HG03025 (cell line): Measurements from ENCODE around the gene PARD3.
"Not testable (repeated sequence)": the region's sequence is repeated elsewhere in the genome, so short reads cannot be mapped to it uniquely, and the experiment has no call there.

Experiments used
- ATAC-seq: cut with Tn5 transposase; IDR thresholded peaks from one replicate; pipeline ENCODE4 v1.9.1; 2021; ENCODE audit warnings: mild to moderate bottlenecking, moderate library complexity; ENCODE audit not compliant: unreplicated experiment, low FRiP score

PARD3 gene

DNA sequence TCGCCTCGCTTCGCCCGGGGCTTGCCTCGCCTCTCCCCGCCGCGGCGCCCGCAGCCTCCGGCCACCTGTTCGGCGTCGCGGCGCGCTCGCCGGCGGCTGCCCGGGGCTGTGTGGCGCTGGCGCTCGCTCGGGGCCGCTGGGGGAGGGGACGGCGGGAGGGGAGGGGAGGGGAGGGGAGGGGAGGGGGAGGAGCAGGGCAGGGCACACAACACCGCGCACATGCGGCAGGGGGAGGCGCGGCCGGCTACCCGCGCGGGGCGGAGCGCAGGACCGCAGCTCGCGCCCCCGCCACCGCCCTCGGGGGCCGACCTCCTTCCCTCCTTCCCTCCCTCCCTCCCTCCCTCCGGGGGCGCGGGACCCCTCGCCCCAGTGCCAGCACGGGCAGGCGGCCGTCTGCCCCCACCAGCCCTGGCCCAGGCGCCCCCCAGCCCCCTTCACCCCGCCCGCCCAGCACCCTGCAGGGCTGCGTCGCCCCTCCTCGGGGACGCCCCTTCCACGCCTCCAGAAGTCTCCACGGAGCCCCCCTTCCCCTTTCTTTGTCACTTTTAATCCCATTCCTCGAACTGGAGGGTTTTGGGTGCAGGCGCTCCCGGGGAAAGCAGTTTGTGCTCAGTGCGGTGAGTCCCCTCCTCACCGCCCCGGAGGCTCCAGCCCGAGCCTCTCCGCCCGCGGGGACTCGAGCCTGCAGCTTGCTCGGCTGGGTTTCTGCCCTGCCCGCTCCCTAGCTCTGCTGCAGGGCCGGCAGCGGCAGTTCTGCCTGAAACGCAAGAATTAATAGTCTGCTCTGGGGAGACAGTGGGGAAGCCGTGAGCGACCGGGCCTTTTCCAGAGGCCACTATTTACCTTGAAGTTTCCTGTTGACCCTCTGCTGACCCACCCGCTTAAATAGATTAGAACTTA is at the start of gene PARD3:
PARD3 (minus strand) TSS at position 112 of the 900 bp plus-strand sequence. CDS start 301 bp downstream, outside the sequence.
- ATAC-seq: no peak

DNA sequence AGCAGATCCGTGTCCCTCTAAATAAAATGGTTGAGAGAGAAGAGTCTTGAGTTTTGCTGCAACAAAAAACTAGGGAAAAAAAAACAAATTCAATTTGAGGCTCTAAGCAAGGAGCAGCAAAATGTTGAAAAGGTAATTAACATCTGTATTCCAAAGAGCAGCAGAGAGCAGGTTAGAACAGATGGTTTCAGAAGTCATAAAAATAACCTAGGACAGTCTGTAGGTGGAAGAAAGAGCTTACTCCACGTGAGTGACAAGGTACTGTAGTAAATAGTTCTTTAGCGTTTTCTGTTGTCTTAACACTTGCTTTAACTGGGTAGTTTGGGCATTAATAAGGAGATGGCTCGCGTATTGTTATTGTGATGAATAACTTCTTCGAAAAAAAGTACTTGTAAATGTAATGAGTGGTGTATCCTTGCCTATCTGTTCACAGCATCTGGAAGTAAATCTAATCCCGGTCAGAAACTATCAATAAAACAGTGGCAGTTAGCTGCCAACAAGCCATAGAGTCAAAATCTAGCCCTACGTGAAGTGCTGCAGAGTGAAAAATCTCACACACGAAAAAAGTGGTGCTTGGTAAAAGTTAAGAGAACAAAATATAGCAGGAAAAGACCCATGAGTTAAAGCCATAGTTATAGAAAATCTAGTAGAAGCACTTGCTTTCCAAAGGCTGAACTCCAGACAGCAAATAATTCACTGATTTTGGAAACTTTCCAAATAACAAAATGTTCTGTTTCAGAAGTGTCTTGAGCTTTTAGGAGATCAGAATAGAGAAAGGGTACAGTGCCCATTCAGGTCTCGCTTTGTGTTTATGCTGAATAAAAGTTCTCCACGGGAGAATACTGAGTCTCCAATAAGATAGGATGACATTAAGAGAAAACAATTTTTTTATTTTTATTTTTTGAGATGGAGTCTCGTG is 49.3 kb upstream of the PARD3 start:
- ATAC-seq: no peak

DNA sequence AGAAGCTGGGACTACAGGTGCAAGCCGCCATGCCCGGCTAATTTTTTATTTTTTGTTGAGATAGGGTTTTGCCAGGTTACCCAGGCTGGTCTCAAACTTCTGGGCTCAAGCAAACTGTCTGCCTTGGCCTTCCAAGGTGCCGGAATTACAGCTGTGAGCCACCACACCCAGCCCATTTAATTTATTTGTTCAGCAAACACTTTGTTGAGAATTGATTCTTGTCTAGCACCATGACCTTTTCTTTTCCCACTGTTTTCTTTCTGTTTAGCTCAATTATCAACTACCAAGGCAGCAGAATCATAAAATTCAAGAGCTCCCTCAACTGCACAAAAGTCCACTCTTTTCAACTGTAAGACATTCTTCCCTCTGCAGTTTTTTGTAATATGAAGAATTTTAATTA is 47.8 kb upstream of the PARD3 start:
- no peak for ATAC-seq

DNA sequence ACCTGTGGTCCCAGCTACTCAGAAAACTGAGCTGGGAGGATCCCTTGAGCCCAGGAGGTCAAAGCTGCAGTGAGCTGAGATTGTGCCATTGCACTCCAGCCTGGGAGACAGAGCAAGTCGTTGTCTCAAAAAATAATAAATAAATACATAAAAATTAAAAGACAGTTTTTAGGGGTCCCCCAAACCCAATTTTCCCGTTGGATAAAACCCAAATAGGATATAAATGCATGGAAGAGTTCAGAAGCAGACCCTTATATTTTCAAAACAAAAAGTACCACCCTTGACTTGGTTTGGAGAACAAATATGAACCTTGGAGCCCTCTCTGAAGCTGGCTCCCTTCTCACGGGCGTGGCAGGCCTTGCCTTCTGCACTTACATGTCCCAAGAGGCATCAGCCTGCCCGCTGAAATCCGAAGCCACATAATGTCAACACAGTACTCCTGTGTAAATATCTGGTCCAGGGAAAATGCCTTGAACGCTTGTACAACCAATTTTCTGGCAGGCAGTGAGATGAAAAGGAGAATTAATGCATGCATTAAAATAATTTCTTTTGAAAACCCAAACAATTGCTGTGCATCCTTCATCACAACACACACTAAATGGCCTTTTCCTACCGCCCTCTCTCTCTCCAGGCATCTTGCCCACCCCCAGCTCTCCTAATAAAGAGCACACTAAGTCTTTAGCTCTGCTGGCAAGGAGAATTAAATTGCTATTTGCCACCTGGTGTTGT is 46.4 kb upstream of the PARD3 start:
- ATAC-seq: no peak

DNA sequence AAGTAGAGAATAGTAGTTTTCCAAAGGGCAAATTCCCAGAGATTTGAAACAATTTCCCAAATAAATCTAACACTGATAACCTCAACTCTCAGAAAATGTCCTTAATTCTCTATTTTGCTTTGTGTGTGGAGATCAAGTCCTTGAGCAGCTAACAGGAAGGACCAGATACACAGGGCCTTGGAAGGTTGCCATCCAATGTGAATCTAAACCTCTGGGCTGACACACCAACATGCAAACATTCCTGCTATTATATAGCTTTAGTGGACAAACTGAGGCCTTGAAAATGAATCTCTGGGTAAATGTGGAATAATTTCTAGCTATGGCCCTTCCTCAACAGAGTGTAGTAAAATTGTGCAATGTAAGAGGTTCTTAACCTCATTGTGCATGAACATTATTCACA is 44.1 kb upstream of the PARD3 start:
- no peak for ATAC-seq

DNA sequence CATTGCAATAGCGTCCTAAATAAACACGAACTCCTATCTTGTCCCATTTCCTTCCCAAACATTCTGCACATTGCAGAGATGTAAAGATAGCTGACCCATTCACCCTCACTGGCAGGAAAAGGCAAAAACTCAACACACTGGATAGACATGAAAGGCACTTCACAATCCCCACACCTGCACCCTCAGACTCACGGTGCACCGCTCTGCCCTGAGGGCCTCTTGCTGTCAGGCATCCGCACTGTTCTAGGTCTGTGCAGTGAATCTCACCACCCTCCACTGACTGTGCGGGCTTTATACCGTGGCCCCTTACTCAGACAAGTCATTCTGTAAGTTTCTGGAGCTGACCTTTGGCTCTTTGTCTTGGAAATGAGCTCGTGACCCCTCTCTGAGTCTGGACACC is 42.9 kb upstream of the PARD3 start:
- ATAC-seq: no peak

DNA sequence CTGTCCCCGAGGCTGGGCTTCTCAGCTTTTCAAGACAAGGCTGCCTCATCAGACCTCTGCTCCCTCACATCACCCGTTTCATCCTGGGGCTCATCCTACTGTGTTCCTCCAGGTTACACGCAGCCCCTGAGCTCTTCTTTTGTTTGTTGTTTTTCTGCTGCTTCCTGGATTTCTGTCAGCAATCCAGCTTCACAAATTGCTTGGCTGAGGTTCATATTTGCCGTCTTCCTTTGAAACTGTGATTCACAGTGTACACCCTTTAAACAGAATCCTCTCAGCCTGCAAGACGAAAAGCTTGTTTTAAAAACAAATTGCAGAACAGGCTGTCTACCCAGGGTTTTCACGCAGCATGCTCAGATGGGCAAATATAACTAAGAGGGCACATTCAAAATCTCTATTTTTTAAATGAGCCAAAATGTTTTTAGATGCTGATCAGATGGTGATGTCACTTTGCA is 39.1 kb upstream of the PARD3 start:
- no peak for ATAC-seq

DNA sequence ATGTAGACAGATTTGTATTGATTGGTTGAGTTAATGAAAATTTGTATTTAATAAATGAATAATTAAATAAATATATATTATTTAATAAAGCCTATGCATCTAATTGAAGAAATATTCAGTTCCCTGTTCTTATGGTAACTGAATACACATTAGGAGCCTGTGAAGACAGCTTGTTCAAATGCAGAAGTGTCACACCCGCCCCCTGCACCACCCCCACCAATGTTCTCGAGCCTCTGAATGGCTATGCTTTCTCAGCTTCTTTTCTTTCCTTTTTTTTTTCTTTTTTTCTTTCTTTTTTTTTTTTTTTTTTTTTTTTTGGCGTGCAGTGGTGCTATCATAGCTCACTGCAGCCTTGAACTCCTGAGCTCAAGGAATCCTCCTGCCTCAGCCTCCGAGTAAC is 38.3 kb upstream of the PARD3 start:
- ATAC-seq: no peak

DNA sequence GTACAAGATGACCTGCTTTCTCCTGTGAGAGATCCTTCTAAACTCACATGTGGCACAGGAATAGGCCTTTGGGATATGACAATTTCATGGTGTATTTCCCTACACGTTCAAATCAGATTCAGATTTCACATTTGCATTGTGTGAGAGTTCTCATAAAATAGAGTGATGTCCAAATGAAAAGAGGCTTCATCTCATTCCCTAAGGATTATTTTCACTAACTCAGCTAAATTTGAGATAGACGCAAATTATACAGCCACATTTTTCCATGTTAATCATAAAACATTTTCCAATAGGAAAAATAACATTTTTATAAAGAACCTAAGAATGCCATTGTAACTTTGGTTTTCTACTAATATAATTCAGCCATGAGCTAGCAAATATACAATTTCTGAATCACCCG is 35.5 kb upstream of the PARD3 start:
- no peak for ATAC-seq

DNA sequence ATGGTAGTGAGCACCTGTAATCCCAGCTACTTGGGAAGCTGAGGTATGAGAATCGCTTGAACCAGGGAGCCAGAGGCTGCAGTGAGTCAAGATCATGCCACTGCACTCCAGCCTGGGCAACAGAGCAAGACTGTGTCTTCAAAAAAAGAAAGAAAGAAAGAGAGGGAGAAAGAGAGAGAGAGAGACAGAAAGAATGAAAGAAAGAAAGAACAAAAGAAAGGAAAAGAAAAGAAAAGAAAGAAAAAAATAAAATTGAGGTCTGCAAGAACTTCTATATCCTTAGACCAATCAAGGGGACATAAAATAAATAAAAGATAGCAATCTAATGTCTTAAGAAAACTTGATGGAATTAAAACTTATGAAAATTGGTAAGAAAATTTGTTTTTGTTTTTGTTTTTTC is 34.9 kb upstream of the PARD3 start:
- no peak for ATAC-seq

DNA sequence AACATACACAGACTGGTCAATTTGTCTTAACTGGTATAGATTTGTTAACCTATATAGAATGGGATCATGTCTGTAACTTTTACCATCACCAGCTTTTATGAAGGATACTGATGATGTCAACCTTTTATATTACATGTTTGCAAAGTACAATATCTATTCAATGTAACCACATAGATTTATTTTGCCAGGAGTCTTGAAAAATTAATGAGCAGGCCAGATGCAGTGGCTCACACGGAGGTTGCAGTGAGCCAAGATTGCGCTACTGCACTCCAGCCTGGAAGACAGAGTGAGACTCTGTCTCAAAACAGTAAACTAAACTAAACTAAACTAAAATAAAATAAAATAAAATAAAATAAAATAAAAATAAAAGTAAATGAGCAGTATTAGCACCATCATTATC is 30.0 kb upstream of the PARD3 start:
- no peak for ATAC-seq

DNA sequence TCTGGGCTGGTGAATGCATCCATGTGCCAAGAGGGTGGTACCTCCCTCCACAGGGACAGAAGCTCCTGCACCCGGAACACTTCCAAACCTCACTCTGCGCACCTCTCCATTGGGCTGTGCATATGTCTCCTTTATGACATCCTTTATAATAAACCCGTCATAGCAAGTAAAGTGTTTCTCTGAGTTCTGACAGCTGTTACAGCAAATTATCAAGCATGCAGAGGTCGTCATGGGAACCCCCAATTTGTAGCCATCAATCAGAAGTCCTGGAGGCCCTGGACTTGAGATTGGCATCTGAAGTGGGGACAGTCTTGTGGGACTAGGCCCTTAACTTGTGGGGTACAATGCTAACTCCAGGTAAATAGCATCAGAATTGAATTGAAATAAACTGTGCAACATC is 29.4 kb upstream of the PARD3 start:
- ATAC-seq: no peak

DNA sequence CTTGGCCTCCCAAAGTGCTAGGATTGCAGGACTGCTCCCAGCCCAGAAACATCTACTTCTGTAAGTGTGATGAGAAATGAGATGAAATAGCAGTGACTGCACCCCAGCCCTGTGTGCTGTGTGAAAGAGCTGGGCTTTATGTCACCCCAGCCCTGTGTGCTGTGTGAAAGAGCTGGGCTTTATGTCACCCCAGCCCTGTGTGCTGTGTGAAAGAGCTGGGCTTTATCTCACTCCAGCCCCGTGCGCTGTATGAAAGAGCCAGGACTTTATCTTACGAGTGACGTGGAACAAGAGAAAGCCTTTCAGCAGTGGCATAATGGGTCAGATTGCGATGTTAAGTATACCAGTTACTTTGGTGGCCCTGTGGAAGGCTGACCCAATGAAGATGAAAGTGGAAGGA is 28.4 kb upstream of the PARD3 start:
- ATAC-seq: not testable (repeated sequence)

DNA sequence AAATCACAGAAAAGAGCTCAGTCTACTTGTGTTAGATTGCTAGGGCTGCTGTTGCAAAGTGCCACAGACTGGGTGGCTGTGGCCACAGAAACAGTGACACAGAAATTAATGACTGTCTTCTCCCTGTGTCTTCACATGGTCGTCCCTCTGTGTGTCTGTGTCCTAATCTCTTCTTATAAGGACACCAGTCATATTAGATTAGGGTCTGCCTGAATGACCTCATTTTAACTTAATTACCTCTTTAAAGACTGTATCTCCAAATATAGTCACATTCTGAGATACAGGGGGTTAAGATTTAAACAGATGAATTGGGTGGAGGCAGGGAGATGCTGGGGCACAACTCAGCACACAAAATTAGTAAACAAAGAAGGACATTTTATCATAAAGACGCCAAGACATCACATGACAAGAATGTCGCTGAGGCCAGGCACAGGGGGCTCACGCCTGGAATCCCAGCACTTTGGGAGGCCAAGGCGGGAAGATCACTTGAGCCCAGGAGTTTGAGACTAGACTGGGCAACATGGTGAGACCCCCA is 23.3 kb upstream of the PARD3 start:
- ATAC-seq: no peak

DNA sequence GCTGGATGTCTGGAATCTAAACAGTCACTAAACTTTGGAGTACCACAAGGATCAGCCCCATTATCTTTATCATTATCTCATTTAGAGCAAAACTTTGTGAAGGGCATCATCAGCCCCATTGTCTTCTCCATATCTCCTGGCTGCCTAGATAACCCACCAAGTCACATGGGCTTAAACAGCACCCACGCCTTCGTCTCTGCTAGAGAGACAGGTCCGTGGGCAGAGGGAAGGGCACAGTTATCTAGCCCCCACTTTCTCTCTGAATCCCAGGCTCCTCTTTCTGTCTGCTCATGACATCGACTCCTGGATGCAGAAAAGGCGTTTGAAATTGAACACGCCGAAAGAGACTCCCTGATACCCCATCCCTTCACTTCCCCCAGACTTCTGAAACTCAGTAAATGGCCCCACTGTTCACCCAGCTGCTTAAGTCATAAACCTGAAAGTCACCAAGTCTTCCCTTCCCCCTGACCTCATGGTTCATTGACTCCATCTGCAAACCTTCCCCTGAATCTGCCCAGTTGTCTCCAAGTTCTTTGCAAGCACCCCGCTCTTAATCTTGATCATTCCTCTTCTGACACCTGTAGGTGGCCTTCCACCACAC is 20.9 kb upstream of the PARD3 start:
- ATAC-seq: no peak

DNA sequence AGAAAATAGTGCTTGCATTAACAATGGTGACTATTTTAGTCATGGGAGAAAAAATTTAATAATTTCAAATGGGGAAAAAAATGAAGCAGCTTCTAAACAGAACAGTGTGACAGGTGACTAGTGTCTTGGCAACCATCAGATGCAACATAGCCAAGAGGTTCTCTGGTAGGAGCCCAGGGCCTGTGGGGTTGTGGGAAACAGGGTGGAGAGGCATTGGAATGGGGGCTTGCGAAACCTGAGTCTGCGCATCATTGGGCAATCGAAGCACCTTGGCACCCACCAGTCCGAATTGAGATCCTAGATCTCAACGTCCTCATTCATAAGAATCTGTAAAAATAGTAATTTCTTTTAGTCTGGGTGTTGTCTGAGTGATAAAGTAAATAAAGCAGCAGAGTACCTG is 19.2 kb upstream of the PARD3 start:
- ATAC-seq: no peak

DNA sequence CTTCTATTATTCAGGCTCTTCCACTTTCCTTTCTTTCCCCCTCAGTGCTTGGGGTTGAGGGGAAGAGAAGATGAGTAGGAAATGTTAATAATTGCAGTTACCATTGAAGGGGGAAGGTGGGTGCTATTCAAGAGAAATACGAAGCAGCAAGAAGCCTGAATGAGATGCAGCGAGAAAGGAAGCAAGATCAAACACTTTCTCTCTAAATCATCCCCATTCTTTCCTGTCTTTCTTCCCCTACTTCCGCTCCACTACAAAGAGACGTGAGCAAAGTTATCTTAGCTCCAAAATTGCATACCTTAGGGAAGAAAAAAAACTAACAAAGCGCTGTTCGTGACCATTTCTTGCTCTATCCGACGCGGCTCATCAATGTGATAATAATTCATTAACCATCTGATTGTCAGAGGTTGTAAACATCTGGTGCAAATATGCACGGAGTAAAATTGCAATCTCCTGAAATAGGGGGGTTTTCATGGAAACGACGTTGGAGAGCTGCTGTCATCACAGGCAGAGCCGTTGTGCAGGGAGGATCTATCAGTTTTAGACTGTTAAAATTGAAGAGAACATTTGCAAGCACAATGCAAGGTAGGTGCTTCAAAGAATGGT is 15.2 kb upstream of the PARD3 start:
- ATAC-seq: no peak

DNA sequence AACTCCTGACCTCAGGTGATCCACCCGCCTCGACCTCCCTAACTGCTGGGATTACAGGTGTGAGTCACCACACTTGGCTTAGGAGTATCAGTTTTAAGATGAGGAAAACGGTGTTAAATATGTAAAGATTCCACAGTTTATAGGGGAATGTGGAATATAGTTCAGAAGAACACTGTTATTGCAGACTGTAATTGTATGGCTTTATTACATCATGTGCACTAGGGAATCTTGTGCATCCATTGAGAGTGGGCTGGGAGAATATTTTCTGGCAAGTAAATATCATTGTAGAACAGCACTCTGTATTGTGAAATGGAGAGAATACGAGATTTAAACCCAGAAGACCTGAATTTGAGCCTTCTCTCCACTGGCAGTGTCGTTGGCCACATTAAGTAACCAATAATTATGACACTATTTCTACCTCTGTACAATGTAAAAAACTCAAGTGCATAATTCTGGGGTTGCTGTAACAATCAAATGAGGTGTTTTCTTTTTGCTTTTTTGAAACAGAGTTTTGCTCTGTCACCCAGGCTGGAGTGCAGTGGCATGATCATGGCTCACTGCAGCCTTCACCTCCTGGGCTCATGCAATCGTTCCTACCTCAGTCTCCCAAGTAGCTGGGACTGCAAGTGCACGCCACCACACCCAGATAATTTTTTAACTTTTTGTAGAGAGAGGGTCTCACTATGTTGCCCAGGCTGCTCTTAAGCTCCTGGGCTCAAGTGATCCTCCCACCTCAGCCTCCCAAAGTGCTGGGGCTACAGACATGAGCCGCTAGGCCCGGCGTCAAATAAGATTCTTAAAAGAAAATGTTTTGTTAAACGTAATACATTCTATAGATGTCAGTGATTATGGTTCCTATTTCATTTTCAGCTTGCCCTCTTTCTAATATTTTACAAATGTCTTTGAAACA is 12.0 kb upstream of the PARD3 start:
- no peak for ATAC-seq

DNA sequence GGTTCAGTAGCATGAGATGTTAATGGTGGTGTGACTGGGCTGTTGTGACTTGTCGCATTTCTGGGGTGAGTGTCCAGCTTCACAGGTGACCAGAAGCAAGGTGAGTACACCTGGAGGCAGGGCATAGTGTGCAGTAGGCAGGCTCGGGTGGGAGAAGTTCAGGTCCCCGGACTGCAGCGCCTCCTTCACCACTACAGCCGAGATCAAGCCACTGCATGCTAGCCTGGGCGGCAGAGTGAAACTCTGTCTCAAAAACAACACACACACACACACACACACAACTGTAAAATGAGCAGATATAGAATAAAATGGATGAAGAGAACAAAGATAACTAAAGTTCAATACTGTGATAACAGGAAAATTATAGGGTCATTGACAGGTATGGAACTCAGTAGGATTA is 11.1 kb upstream of the PARD3 start:
- ATAC-seq: no peak
